ENCODE data around the gene NPPB.

- TF ChIP-seq, protein P1, sequence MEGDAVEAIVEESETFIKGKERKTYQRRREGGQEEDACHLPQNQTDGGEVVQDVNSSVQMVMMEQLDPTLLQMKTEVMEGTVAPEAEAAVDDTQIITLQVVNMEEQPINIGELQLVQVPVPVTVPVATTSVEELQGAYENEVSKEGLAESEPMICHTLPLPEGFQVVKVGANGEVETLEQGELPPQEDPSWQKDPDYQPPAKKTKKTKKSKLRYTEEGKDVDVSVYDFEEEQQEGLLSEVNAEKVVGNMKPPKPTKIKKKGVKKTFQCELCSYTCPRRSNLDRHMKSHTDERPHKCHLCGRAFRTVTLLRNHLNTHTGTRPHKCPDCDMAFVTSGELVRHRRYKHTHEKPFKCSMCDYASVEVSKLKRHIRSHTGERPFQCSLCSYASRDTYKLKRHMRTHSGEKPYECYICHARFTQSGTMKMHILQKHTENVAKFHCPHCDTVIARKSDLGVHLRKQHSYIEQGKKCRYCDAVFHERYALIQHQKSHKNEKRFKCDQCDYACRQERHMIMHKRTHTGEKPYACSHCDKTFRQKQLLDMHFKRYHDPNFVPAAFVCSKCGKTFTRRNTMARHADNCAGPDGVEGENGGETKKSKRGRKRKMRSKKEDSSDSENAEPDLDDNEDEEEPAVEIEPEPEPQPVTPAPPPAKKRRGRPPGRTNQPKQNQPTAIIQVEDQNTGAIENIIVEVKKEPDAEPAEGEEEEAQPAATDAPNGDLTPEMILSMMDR (IDR thresholded peaks at IDR 0.05), result no peak
- TF ChIP-seq POLR2A (IDR thresholded peaks at IDR 0.05), result no peak
These were observed 3.3 kb downstream of the NPPB start for GRCh38 chr1:11855430-11855829.
